HK-2 (cell line): ENCODE results near the gene CCL23.
"Not testable (repeated sequence)": the region's sequence is repeated elsewhere in the genome, so short reads cannot be mapped to it uniquely, and the experiment has no call there.

Source experiments
- DNase-seq: peaks from one replicate; pipeline ENCODE4 v3.0.0-alpha.2; 2018; ENCODE audit not compliant: unreplicated experiment

The CCL23 gene

DNA sequence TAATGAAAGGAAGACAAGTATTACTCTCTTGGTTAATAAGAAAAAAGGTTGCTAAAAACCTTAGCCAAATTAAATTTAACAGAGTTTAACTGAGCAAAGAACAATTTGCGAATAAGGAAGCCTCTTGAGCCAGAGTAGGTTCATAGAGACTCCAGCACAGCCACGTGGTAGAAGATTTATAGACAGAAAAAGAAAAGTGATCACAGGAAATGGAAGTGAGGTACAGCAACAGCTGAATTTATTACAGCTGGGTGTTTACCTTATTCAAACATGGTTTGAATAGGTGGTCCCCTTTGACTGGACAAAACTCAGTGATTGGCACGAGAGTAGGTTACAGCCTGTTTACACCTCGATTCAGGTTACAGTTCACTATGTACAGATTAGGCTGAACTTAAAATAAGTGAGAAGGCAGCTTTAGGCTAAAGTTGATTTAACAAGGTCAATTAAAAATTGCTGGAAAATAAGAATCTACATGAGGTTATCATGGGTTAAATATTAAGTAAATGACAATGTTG, 13.1 kb downstream of the CCL23 start:
- no peak for DNase-seq

DNA sequence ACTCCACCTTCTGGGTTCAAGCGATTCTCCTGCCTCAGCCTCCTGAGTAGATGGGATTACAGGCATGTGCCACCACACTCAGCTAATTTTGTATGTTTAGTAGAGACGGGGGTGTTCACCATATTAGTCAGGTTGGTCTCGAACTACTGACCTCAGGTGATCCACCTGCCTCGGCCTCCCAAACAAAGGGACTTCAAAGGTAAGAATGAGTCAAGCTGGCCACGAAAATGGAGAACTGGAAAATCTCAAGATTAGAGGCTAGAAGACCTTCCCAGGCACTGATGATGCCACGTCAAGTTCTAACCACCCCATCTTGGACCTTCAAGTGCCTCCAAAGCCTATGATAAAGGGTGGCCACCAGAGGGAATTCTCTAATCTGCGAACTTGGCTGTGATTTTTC, 15.1 kb downstream of the CCL23 start:
- no peak for DNase-seq

- DNase-seq: no peak
Measured at GRCh38 chr17:36001862-36002603, 15.7 kb downstream of the CCL23 start.

- no peak for DNase-seq
Measured at GRCh38 chr17:36001110-36001771, 16.5 kb downstream of the CCL23 start, which contains the start of gene CCL15. TSS of gene CCL15 (minus strand) at chr17:36001553. CDS start at chr17:36001492, 61 bp downstream.

DNA sequence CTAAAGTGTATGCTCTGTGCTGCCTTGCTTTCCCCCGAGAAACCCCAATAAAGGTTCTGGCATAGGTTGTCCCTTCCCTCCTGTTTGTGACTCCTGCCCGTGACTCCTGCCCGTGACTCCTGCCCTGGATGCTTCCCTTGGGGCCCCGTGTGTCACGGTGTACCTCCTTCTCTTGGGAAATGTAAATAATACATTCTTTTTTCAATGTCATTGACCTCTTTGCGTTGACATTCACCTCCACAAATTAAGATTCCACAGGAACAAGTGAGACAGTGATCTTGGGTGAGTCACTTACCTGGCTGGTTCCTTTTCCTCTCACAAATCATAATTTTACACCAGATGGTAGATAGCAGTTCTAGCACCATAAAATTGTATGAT, 17.1 kb downstream of the CCL23 start:
- DNase-seq: no peak

GRCh38 chr17:35998756-35999155, 19.0 kb downstream of the CCL23 start:
- DNase-seq: no peak

GRCh38 chr17:35998018-35998545, 19.7 kb downstream of the CCL23 start:
- DNase-seq: no peak

DNA sequence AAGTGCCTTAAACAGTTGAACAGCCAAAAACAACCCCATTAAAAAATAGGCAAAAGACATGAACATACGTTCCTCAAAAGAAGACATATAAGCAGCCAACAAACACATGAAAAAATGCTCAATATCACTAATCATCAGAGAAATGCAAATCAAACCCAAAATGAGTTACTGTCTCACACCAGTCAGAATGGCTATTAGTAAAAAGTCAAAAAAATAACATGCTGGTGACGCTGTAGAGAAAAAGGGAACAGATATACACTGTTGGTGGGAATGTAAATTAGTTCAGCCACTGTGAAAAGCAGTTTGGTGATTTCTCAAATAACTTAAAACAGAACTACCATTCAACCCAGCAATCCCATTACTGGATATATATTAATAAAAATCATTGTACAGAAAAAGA, 22.4 kb downstream of the CCL23 start:
- DNase-seq: not testable (repeated sequence)

DNA sequence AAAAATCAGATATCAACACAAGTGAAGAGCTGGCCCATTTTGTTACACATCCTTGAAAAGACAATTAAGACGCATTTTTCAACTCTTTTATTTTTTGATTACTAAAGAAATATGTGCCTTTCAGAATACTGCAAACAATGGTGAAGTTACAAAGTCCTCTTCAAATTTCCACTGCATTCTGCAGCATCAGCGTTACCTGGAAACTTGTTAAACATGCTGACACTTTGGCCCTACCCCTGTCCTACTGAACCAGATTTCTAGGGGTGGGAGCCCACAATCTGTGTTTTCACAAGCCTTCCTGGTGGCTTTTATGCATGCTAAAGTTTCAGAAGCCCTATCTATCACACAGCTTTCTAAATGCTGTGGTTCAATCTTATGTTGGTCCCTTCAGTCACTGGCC, 26.7 kb downstream of the CCL23 start:
- no peak for DNase-seq

GRCh38 chr17:35988164-35988563, 29.6 kb downstream of the CCL23 start:
- no peak for DNase-seq

GRCh38 chr17:35986643-35987042, 31.1 kb downstream of the CCL23 start, which contains the start of gene CCL14:
TSS of gene CCL14 (minus strand) at chr17:35986729. CDS start at chr17:35986649, 80 bp downstream.
- DNase-seq: no peak

DNA sequence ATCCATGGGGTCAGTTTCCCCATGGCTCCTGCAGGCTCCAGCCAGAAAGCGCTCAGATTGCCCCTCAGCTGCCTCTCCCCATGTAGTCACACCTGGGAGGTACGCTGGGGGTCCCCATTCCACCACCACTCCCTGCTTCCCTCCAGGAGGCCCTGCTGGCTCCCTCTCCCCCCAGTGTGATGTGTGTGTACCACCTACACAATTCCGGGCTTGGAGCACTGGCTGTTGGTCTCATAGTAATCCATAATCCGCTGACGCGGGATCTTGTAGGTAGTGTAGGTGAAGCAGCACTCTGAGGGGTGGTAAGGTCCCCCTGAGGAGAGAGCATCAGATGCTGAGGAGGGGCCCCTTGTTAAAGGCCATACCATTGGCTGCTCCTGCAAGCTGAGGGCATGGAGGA, 33.6 kb downstream of the CCL23 start:
- DNase-seq: no peak

GRCh38 chr17:35982409-35983191, 35.2 kb downstream of the CCL23 start:
- no peak for DNase-seq

GRCh38 chr17:35981908-35982330, 35.9 kb downstream of the CCL23 start:
- DNase-seq: no peak

GRCh38 chr17:35981246-35981645, 36.5 kb downstream of the CCL23 start, which contains the start of gene CCL16:
TSS of gene CCL16 (minus strand) at chr17:35981497. CDS start at chr17:35981420, 77 bp downstream.
- DNase-seq: no peak

DNA sequence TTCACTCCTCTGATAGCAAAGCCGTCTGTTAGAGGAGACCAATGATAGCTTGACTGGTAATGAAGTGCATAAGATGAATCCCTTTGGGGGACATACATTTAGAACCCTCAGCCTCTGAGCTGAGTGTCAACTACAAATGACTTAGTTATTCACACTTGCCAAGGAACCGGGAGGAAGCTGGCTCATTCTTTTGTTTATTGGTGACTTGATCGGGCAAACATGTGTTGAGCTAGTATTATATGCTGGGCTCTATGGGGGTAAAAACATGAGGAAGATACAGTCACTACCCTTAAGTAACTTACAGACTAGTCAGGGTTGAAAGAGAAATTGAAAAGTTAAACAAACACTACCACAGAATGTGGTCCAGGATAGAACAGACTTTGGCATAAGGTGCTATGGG, 39.4 kb downstream of the CCL23 start:
- DNase-seq: no peak

GRCh38 chr17:35977509-35977908, 40.3 kb downstream of the CCL23 start:
- DNase-seq: no peak

- no peak for DNase-seq
Measured at GRCh38 chr17:35973333-35974260, 44.2 kb downstream of the CCL23 start.

GRCh38 chr17:35972945-35973332, 44.8 kb downstream of the CCL23 start:
- DNase-seq: no peak

GRCh38 chr17:35972535-35972934, 45.2 kb downstream of the CCL23 start:
- DNase-seq: no peak

DNA sequence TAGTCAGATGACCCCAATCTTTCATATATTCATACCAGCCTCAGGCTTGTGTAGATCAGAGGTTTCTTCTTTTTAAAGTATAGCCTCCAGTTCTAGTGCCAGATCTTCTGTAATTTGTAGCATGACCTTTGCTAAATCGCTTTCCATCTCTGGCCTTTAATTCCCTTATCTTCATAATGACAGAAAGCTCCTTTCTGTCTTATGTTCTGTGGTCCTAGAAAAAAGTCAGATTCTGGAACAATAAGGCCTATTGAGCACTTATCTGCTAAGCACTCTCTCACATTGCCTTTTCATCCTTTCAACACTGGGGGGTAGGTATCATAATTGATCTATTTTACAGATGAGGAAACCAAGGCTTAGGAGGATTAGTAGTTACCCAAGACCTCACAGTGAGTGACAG, 45.7 kb downstream of the CCL23 start:
- no peak for DNase-seq
